ENCODE data around the gene RBMS2. TPM values are rescaled to one million over a fixed set of nuclear protein-coding genes. Genes with fewer than 3 reads are reported as not detected.

The RBMS2 gene
- polyA plus RNA-seq, 1 donor (not counting 4 experiments of a cell fraction or from before 2014, with no cell fraction given) = 64.5 TPM

DNA sequence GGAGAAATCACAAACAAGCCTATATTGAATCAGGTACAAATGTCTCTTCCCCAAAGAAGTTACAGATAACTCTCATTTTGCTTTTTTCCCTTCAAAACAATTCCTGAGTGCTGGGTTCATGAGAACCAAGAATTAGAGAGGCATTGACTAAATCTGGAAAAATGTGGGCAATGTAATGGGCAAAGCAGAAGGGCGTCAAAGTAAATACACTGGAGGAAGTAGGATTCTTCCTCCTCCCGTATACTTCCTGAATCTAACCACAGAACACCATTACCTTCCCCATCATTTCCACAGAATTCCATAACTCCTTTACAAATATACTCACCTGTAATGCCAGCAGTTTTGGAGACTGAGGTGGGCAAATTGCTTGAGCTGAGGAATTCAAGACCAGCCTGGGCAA, 3.0 kb upstream of the RBMS2 start:
- Histone ChIP-seq H3K4me1 (ENCODE audit: control insufficient read depth, extremely low read depth, insufficient read depth, low read length) (peaks cover 33% of the 10 kb centered on the region), H3K36me3 (ENCODE audit: control insufficient read depth in 2 of 2, extremely low read depth in 1 of 2, insufficient read depth in 2 of 2, low read length in 2 of 2) (no peaks in the 10 kb centered on the region), H3K27me3 (ENCODE audit: control insufficient read depth, extremely low read depth, insufficient read depth, low read length) (no peaks in the 10 kb centered on the region), H3K4me3 (ENCODE audit: control insufficient read depth in 2 of 3, extremely low read depth in 1 of 3, insufficient read depth in 2 of 3, low read depth in 1 of 3, low read length in 3 of 3) (peak overlapping the region in 1 of 3 experiments; percentile 15), H3K9me3 (ENCODE audit: control insufficient read depth, low read depth, low read length) (no peaks in the 10 kb centered on the region), H3K9me1 (ENCODE audit: control insufficient read depth, extremely low read depth, insufficient read depth, low read length) (no peaks in the 10 kb centered on the region), H3K79me2 (ENCODE audit: control insufficient read depth, insufficient read depth, low read length) (peaks cover 18% of the 10 kb centered on the region), H3K27ac (ENCODE audit: control insufficient read depth, insufficient read depth, low read length) (peak overlapping the region; percentile 50), H2AFZ (ENCODE audit: control insufficient read depth, low read length) (no peak overlapping the region), H3K9ac (ENCODE audit: control insufficient read depth, extremely low read depth, insufficient read depth, low read length) (no peak overlapping the region), H4K20me1 (ENCODE audit: control insufficient read depth, extremely low read depth, insufficient read depth, low read length) (no peaks in the 10 kb centered on the region), H3K4me2 (ENCODE audit: control insufficient read depth, extremely low read depth, insufficient read depth, low read depth, low read length) (peak overlapping the region; percentile 54)
- dilution Hi-C loops (cut with MboI; ENCODE audit: extremely low pct_ligation_motif_present, low sequenced_read_pairs) = no loop called here
- FAIRE-seq (peak; percentile 59), DNase-seq (ENCODE audit: low read depth, low spot score) (no peak)
- TF ChIP-seq, protein P1, sequence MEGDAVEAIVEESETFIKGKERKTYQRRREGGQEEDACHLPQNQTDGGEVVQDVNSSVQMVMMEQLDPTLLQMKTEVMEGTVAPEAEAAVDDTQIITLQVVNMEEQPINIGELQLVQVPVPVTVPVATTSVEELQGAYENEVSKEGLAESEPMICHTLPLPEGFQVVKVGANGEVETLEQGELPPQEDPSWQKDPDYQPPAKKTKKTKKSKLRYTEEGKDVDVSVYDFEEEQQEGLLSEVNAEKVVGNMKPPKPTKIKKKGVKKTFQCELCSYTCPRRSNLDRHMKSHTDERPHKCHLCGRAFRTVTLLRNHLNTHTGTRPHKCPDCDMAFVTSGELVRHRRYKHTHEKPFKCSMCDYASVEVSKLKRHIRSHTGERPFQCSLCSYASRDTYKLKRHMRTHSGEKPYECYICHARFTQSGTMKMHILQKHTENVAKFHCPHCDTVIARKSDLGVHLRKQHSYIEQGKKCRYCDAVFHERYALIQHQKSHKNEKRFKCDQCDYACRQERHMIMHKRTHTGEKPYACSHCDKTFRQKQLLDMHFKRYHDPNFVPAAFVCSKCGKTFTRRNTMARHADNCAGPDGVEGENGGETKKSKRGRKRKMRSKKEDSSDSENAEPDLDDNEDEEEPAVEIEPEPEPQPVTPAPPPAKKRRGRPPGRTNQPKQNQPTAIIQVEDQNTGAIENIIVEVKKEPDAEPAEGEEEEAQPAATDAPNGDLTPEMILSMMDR (optimal IDR thresholded peaks at IDR 0.05 in 1 of 3, IDR thresholded peaks at IDR 0.05 in 1 of 3, conservative IDR thresholded peaks at IDR 0.05 in 1 of 3; ENCODE audit: extremely low read depth in 1 of 3, insufficient read depth in 2 of 3, low read length in 3 of 3) = no peak
- no peak for TF ChIP-seq EZH2 (IDR thresholded peaks at IDR 0.05; ENCODE audit: low read length)

GRCh38 chr12:56520048-56520447, 1.6 kb upstream of the RBMS2 start:
- H3K4me1 ChIP-seq (ENCODE audit: control insufficient read depth, extremely low read depth, insufficient read depth, low read length) = peaks cover 33% of the 10 kb centered on the region
- no peak for FAIRE-seq
- H3K27me3 ChIP-seq (ENCODE audit: control insufficient read depth, extremely low read depth, insufficient read depth, low read length) = no peaks in the 10 kb centered on the region
- no peak overlapping the region for H3K9ac ChIP-seq (ENCODE audit: control insufficient read depth, extremely low read depth, insufficient read depth, low read length)
- H3K36me3 ChIP-seq (ENCODE audit: control insufficient read depth in 2 of 2, extremely low read depth in 1 of 2, insufficient read depth in 2 of 2, low read length in 2 of 2) = no peaks in the 10 kb centered on the region
- no peak for DNase-seq (ENCODE audit: low read depth, low spot score)
- dilution Hi-C loops (cut with MboI; ENCODE audit: extremely low pct_ligation_motif_present, low sequenced_read_pairs) = no loop called here
- no peaks in the 10 kb centered on the region for H3K9me1 ChIP-seq (ENCODE audit: control insufficient read depth, extremely low read depth, insufficient read depth, low read length)
- H2AFZ ChIP-seq (ENCODE audit: control insufficient read depth, low read length) = peak overlapping the region; percentile 54
- H3K27ac ChIP-seq (ENCODE audit: control insufficient read depth, insufficient read depth, low read length) = peak overlapping the region; percentile 3
- H4K20me1 ChIP-seq (ENCODE audit: control insufficient read depth, extremely low read depth, insufficient read depth, low read length) = no peaks in the 10 kb centered on the region
- peaks cover 32% of the 10 kb centered on the region for H3K79me2 ChIP-seq (ENCODE audit: control insufficient read depth, insufficient read depth, low read length)
- no peak overlapping the region for H3K4me3 ChIP-seq (ENCODE audit: control insufficient read depth in 2 of 3, extremely low read depth in 1 of 3, insufficient read depth in 2 of 3, low read depth in 1 of 3, low read length in 3 of 3)
- no peak for TF ChIP-seq EZH2 (IDR thresholded peaks at IDR 0.05; ENCODE audit: low read length)
- TF ChIP-seq, protein P1 (optimal IDR thresholded peaks at IDR 0.05 in 1 of 3, IDR thresholded peaks at IDR 0.05 in 1 of 3, conservative IDR thresholded peaks at IDR 0.05 in 1 of 3; ENCODE audit: extremely low read depth in 1 of 3, insufficient read depth in 2 of 3, low read length in 3 of 3) = no peak
- no peaks in the 10 kb centered on the region for H3K9me3 ChIP-seq (ENCODE audit: control insufficient read depth, low read depth, low read length)
- peak overlapping the region; percentile 92 for H3K4me2 ChIP-seq (ENCODE audit: control insufficient read depth, extremely low read depth, insufficient read depth, low read depth, low read length)
